IMR-90 (cell line): ENCODE measurements around the gene SLC38A6.

Source experiments
- BHLHE40 ChIP-seq: fragments of 150-350 bp; IDR thresholded peaks from 2 replicates; pipeline ENCODE4 v1.6.1; 2016; ENCODE audit warnings: mild to moderate bottlenecking, low read depth, low read length
- CTCF ChIP-seq: conservative IDR thresholded peaks from 2 replicates; pipeline ENCODE4 v1.5.1; 2012; ENCODE audit warnings: mild to moderate bottlenecking, low read depth, low read length, improper control_type of control experiment
- POLR2A ChIP-seq: IDR thresholded peaks from 2 replicates; pipeline ENCODE4 v1.6.1; 2012; ENCODE audit warnings: mild to moderate bottlenecking, low read depth, low read length
- RAD21 ChIP-seq: IDR thresholded peaks from 2 replicates; pipeline ENCODE4 v1.6.1; 2012; ENCODE audit warnings: low read length, improper control_type of control experiment
- RCOR1 ChIP-seq: IDR thresholded peaks from 2 replicates; pipeline ENCODE4 v1.6.1; 2012; ENCODE audit warnings: mild to moderate bottlenecking, low read length, improper control_type of control experiment; ENCODE audit not compliant: insufficient replicate concordance
- SMC3 ChIP-seq: fragments of 150-350 bp; IDR thresholded peaks from 2 replicates; pipeline ENCODE4 v1.6.1; 2016; ENCODE audit warnings: low read depth, mild to moderate bottlenecking, antibody characterized with exemption, low read length, moderate library complexity

DNA sequence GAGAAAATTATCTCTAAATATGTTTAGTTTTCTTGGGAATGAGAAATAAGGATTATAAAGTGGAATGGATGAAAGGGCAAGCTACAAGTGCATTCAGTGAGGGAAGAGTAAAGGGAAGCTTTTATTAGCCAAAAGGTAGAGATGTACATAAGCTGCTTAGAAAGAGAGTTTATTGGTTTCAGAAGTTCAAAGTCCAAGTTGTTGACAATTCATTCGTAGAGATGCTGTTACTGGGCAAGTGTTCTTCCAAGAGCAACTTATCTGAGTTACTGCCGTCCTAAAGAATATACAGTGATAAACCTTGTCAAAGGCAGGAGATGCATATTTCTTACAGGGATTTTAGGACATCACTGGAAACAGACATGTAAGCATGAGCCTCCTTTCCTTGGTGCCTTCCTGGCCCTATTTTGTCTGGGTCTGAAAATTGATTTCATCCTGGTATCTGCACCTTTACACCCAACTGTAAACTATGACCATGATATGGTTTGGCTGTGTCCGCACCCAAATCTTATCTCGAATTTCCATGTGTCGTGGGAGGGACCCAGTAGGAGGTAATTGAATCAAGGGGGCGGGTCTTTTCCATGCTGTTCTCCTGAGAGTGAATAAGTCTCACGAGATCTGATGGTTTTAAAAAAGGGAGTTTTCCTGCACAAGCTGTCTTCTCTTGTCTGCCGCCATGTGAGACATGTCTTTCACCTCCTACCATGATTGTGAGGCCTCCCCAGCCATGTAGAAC is 47.0 kb upstream of the SLC38A6 start:
- TF ChIP-seq POLR2A (no peak), CTCF (no peak), RCOR1 (no peak), SMC3 (no peak), BHLHE40 (no peak), RAD21 (no peak)
